ENCODE measurements around the gene HYOU1. TPM values are rescaled to one million over a fixed set of nuclear protein-coding genes. Genes with fewer than 3 reads are reported as not detected.

Gene HYOU1
- total RNA-seq, 4 donors from 2014 or later, result 21.8 to 47.0 (median 33.0) TPM

DNA sequence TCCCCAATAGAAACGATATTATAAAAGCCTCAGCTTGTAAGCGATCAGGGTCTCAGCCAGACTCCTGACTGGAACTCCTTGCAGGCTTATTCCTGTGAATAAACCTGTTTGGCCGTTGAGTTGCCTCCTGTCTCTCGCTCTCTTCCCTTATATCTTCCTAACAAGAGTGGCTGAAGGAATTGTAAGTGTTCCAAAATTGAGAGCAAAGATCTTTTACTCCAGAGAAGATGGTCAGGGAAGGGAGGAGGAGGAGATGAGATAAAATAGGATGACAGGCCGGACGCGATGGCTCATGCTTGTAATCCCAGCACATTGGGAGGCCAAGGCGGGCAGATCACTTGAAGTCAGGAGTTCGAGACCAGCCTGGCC, 25.1 kb downstream of the HYOU1 start:
- H3K4me3 ChIP-seq (ENCODE audit: low read depth, poor library complexity, severe bottlenecking), result no peak overlapping the region
- DNase-seq (ENCODE audit: low spot score in 2 of 2), result no peak
- TF ChIP-seq, protein P1, sequence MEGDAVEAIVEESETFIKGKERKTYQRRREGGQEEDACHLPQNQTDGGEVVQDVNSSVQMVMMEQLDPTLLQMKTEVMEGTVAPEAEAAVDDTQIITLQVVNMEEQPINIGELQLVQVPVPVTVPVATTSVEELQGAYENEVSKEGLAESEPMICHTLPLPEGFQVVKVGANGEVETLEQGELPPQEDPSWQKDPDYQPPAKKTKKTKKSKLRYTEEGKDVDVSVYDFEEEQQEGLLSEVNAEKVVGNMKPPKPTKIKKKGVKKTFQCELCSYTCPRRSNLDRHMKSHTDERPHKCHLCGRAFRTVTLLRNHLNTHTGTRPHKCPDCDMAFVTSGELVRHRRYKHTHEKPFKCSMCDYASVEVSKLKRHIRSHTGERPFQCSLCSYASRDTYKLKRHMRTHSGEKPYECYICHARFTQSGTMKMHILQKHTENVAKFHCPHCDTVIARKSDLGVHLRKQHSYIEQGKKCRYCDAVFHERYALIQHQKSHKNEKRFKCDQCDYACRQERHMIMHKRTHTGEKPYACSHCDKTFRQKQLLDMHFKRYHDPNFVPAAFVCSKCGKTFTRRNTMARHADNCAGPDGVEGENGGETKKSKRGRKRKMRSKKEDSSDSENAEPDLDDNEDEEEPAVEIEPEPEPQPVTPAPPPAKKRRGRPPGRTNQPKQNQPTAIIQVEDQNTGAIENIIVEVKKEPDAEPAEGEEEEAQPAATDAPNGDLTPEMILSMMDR (IDR thresholded peaks at IDR 0.05), result no peak
- TF ChIP-seq POLR2A (IDR thresholded peaks at IDR 0.05), result no peak
- intact Hi-C loops (cut with DNase I; ENCODE audit: low total_unique reads), result no loop called here
- 75 to 82% methylated on average over 9 of the region's 9 CpGs for WGBS, 2 donors

- peak; percentile 97 to 99 for DNase-seq (ENCODE audit: low spot score in 2 of 2)
- 0 to 1% methylated on average over 49 to 52 of the region's 67 CpGs for WGBS, 2 donors
- intact Hi-C loops (cut with DNase I; ENCODE audit: low total_unique reads), result no loop called here
- H3K4me3 ChIP-seq (ENCODE audit: low read depth, poor library complexity, severe bottlenecking), result peak within 1 kb of the TSS; percentile 65
- TF ChIP-seq, protein P1 (IDR thresholded peaks at IDR 0.05), result no peak
- no peak for TF ChIP-seq POLR2A (IDR thresholded peaks at IDR 0.05)
Observed at GRCh38 chr11:119030329-119031047, 26.5 kb downstream of the HYOU1 start, which contains the start of gene SLC37A4. TSS of gene SLC37A4 (minus strand) at chr11:119030877.

DNA sequence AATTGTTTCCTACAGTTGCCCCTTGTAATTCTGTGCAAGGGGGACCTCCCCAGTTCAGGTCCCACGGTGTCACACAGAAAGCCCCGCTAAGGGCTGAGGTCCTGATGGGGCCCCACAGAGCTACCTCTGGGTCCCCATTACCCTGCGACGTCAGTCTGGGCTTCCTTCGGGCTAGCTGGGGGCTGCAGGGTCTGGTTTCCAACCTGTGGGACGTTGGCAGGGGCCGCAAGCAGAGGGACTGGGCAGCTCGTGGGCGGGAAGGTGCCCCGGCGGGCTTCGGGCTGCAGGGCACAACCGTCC, 27.0 kb downstream of the HYOU1 start:
- WGBS, 2 donors, result 3% methylated on average over 11 to 12 of the region's 13 CpGs
- TF ChIP-seq, protein P1 (IDR thresholded peaks at IDR 0.05), result no peak
- no peak for TF ChIP-seq POLR2A (IDR thresholded peaks at IDR 0.05)
- no peak for DNase-seq (ENCODE audit: low spot score in 2 of 2)
- H3K4me3 ChIP-seq (ENCODE audit: low read depth, poor library complexity, severe bottlenecking), result peak overlapping the region; percentile 65
- intact Hi-C loops (cut with DNase I; ENCODE audit: low total_unique reads), result no loop called here

DNA sequence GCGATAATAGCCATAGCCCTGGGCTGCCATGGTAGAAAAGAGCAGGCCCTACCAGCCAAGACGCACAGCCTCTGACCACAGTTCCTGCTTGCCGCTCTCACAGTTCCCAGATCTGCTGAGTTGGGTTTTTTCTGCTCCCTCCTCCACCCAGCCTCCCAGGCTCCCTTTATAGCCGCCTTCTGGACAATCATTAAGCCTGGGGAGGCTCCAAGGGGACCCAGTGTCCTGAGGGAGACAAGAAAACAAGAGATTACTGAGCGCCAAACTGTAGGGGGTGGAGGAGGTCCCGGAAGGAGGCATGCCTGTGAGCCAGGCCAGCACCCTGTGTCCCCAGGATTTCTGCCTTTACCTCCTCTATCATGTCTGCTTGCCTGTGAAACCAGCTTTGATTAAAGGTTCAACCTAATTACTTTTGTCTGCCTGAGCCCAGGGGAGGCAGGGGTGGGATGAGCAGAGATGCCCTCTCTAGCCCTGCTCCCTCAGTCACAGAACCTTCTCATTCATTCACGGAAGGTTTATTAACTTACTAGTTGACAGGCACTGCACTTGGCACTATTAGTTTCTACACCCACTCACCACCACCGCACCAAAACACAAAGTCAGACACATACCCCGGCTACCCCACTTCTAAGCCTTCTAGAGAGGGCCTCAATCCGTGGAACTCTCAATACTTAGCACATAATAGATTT, 27.5 kb downstream of the HYOU1 start:
- TF ChIP-seq POLR2A (IDR thresholded peaks at IDR 0.05), result no peak
- TF ChIP-seq, protein P1 (IDR thresholded peaks at IDR 0.05), result no peak
- H3K4me3 ChIP-seq (ENCODE audit: low read depth, poor library complexity, severe bottlenecking), result no peak overlapping the region
- WGBS, 2 donors, result 37 to 46% methylated on average over 10 of the region's 10 CpGs
- intact Hi-C loops (cut with DNase I; ENCODE audit: low total_unique reads), result no loop called here
- peak in 1 of 2 donors; percentile 28 for DNase-seq (ENCODE audit: low spot score in 2 of 2)

- H3K4me3 ChIP-seq (ENCODE audit: low read depth, poor library complexity, severe bottlenecking), result no peak overlapping the region
Observed at GRCh38 chr11:119029069-119029339, 28.0 kb downstream of the HYOU1 start.

More at GRCh38 chr11:119029069-119029339, 28.0 kb downstream of the HYOU1 start:
- 89 to 100% methylated on average over 1 of the region's 1 CpG for WGBS, 2 donors
- intact Hi-C loops (cut with DNase I; ENCODE audit: low total_unique reads), result no loop called here
- TF ChIP-seq, protein P1 (IDR thresholded peaks at IDR 0.05), result no peak
- no peak for TF ChIP-seq POLR2A (IDR thresholded peaks at IDR 0.05)
- no peak for DNase-seq (ENCODE audit: low spot score in 2 of 2)
